Activated CD4-positive, CD25-positive, alpha-beta regulatory T cell treated with anti-CD3 and anti-CD28 coated beads, Interleukin-2, amount 50 U/mL, for 72 hours (primary cell): Measurements from ENCODE around the gene TNFRSF4.

ENCODE experiments used
- DNase-seq: peaks from one replicate; pipeline ENCODE4 v3.0.0; 2021

TNFRSF4 gene

DNA sequence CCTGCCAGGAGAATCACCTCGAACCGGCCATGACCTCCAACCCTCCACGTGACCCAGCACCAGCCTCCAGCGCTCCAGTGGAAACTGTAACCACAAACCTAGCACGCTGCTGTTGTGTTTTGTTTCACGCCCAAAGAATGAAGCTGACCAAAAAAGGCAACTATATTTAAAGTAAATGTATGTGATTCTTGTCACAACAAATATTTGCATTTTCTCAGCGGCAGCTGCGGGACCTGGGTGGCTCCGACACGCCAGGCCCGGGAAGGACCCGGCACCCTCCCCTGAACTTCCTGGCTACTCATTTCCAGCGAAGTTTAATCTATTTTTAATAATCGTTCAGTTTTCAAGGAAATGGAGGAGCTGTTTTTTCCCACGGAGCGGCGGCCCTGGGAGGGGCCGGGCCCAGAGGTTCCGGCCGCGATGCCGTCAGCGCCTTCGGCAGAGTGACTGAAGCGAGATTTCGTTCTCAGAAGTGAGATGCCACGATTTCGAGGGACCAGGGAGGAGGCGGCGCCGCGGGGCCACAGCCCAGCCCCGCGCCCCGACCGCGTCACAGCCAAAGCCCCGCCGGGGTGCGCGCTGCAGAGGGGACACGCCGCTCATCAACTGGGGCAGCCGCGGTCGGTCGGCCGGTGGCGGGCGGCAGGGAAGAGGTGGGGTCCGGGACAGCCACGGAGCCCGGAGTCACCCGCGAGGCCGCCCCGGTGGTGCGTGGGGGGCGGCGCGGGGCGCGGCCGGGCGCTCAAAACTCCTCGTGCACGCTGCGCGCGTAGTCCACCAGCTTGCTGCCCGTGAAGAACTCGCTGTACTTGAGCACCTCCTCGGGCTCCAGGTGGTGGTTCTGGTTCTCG lies 3.0 kb upstream of the TNFRSF4 start:
- DNase-seq = no peak

DNA sequence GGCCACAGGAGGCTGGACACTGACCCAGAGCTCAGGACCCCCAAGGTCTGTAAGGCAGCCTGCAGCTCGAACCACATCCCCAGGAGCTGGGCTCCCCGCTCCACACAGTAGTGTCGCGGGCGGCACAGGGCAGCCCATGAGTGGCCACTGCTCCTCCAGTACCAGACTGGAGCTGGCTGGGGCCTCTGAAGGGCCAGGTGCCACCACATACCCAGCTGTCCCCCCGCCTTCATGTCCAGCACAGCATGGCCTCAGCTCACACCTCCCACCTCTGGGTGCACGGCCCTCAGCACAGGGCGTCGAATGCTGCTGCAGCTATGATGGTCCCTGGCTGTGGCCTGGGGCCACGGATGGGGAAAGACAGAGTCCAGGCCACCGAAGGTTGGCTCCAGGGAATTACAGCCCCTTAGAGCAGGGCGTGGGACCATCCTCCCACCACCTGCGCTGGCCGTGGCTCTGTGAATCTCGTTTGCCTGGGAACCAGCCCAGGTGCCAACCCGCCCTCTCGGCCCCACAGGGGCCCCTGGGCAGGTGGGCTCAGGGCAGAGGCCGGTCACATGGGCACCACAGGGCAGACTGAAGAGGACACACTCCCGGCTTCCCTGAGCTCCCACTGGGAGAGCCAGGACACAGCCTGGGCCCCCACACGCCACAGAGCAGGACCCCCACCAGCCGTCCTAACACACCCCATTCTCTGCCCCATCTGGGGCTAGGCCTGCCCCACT lies 2.1 kb upstream of the TNFRSF4 start:
- no peak for DNase-seq

GRCh38 chr1:1215080-1215676 lies 1.2 kb upstream of the TNFRSF4 start:
- DNase-seq = no peak

DNA sequence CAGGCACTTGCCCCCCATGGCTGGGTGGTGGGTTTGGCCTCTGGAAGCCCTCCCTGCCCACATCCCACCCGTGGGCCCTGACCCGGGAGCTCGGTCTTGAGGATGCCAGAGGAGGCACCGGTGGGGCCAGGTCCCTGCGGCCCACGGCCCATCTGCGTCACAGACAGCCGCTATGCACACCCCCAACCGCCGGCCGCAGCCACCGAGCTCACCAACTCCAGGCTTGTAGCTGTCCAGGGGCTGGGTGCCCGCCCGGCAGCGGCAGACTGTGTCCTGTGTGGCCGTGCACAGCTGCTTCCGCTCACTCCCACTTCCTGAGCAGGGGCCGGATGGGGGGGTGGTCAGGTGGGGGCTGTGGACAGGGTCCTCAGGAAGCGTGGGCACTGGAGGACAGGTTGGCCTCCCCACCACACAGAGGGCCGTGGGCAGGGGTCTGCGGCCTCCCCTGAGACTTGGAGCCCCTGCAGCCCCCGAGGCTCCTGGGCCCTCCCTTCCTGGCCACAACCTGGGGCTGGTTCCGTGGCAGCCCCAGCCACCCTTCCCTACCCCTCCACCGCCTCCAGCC lies 1.1 kb downstream of the TNFRSF4 start:
- DNase-seq = peak; percentile 66

DNA sequence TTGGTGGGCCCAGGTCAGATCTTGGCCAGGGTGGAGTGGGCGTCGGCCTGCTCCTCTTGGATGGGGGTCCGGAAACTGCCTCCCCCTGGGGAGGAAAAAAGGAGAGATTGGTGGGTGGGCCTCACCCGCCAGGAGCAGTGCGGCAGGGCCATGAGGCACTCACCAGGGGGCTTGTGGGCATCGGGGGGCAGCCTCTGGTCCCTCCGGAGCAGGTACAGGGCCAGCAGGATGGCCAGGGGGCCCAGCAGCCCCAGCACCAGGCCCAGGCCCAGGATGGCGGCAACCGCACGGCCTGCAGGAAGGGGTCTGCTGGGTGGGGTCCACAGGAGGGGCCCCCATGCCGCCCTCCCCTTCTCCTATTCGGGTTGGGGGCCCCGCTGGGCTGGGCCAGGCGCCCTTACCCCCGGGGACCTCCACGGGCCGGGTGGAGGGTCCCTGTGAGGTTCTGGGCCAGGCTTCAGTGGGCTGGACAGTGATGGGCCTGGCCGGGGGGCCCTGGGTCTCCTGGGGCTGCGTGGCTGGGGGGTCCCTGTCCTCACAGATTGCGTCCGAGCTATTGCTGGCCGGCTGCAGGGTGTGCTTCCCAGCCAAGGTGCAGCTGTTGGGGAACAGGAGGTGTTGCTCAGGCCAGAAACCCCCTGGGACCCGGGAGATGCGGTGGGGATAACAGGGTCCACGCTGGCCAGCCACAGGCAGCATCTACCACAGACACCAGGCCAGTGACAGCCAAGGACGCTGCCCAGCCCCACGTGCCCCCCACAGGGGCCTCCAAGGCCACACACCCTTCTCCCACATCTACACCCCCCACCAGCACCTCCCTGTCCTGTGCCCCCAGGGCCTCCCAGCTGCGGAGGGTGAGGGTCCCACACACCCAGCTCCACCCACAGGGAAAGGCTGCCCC lies 2.2 kb downstream of the TNFRSF4 start:
- DNase-seq = no peak

DNA sequence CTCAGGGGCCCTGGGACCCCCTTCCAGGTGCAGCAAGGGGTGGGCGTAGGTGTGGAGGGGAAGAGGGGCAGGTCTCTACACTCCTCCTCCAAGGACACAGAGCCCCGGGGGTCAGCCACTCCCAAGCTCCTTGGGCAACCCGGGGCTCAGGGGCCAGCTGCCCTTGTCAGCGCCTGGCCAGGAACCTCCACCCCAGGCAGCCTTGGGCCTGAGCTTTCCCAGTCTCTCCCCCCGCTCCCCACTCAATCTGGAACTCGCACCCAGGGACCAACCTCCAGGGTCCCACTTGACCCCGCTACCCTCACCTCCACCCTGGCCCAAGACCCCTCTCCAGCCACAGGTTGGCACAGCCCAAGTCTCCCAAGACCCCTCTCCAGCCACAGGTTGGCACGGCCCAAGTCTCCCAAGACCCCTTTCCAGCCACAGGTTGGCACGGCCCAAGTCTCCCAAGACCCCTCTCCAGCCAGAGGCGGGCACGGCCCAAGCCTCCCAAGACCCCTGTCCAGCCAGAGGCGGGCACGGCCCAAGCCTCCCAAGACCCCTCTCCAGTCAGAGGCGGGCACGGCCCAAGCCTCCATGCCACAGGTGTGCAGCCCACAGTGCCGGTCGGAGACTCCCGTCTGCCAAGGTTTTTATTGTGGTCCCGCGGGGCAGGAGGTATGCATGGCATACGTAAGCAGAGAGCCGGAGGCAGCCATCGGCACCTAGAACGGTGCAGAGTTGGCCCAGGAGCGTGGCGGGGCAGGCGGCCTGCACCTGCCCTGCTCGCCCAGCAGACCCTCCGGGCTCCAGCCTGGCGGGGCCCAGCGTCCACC lies 3.0 kb downstream of the TNFRSF4 start:
- no peak for DNase-seq

DNA sequence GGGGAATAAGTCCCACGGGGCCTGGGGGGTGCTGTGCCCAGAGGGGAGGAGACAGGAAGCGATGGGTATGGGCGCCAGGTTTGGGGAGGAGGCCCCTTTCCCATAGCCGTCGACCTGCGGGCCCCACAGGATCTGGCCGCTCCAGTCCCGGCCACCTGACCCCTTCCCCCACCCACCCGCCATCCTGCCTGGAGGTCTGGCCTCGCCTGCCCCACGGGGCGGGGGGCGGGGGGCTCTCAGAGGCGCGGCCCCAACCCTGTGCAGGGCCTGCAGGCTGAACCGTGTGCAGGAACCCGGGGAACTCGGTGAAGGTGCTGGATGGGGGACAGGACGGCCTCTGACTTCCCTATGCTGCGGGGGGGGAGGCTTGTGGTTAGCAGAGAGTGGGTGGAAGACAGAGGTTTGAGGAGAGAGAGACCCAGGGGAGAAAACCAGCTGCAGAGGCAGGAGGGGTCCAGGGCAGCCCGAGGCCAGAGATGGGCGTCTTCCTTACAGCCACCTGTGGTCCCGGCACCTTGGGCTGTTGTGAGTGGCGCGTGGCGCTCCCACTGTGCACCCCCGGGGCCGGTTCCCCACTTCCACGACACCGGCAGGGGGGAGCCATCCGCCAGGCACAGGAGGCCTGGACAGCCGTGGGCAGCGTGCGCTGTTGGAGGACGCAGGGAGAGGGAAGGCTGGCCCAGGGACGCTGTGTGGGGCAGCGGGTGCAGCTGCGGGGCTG lies 5.1 kb downstream of the TNFRSF4 start:
- no peak for DNase-seq

GRCh38 chr1:1207571-1207892 lies 6.4 kb downstream of the TNFRSF4 start:
- no peak for DNase-seq

DNA sequence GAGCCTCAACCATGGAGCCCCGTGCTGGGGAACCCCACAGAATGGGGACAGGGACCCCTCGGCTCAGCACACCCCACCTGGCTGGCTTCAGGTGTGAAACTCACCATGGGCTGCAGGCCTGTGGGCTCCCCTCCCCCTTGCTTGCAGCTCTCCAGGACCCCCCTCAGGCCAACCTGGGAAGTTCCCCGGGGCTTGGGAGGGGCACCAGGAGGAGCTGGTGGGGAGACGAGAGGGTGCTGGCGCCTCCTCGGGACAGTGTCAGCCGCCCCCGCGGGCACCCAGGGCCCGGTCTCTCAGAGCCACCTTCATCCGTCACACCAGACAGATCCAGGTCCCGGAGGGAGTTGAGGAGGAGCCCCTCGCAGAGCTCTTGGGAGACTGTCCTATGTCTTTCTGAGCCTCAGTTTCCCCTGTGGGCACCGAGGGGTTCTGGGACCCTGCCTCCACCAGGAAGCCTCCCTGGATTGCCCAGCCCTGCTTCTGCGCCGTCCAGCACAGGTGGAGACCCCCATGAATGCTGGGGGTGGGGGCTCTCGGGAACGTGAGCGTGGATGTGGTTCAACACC lies 6.9 kb downstream of the TNFRSF4 start:
- DNase-seq = no peak

GRCh38 chr1:1206376-1206965 lies 7.5 kb downstream of the TNFRSF4 start, which contains the start of gene TNFRSF18:
Gene TNFRSF18, minus strand, starts transcription at chr1:1206592. Its CDS starts 21 bp downstream, at chr1:1206571.
- DNase-seq = peak; percentile 72

DNA sequence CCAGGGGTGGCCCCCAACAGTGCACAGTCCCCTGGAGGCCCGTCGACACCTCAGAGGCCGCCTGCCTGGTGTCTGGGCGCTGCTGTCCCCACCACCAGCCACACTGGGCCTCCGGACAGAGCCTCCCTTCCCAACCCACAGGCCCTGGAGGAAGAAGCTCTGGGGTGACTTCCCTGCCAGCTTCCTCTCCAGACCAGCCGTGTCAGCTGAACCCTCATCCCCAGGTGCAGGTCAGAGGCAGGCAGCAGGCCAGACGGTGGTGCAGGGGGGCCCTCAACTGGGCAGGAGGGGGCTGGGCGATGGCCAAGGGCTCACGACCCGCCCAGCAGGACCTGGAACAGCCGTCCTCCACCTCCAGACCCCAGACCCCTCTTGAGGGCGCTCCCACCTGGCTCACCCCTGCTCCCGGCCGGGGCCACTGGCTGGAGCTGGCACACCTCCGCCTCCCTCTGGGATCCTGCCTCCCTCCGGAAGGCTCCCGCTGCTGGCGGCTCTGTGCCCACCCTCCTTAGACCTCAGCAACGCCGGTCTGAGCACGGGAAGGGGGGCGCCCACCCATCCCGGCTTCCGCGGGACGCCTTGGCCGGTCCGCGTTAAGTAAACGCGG lies 8.1 kb downstream of the TNFRSF4 start:
- no peak for DNase-seq

GRCh38 chr1:1204998-1205768 lies 8.8 kb downstream of the TNFRSF4 start:
- no peak for DNase-seq

DNA sequence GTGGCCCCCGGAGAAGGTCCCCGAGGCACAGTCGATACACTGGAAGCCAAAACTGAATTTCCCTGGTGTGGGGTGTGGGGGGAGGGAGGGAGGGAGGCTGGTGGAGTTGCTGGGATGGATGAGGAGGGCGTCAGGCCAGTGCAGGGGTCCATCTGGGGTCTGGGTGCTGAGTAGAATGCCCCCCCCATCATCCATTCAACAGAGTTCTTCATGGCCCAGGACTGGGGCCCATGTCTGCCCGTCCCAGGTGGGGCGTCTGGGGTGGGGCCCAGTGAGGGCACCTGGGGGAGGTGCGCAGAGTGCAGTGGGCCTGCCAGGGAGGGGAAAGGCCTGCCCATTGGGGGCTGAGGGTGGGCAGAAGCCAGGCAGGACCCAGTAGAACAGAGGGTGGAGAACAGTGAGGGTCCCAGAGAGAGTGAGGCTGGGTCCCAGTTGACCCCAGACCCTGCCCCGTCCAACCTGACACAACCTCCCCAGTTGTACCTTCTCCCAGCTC lies 9.5 kb downstream of the TNFRSF4 start:
- no peak for DNase-seq

- no peak for DNase-seq
Measured at GRCh38 chr1:1203561-1204424, 10.2 kb downstream of the TNFRSF4 start.

DNA sequence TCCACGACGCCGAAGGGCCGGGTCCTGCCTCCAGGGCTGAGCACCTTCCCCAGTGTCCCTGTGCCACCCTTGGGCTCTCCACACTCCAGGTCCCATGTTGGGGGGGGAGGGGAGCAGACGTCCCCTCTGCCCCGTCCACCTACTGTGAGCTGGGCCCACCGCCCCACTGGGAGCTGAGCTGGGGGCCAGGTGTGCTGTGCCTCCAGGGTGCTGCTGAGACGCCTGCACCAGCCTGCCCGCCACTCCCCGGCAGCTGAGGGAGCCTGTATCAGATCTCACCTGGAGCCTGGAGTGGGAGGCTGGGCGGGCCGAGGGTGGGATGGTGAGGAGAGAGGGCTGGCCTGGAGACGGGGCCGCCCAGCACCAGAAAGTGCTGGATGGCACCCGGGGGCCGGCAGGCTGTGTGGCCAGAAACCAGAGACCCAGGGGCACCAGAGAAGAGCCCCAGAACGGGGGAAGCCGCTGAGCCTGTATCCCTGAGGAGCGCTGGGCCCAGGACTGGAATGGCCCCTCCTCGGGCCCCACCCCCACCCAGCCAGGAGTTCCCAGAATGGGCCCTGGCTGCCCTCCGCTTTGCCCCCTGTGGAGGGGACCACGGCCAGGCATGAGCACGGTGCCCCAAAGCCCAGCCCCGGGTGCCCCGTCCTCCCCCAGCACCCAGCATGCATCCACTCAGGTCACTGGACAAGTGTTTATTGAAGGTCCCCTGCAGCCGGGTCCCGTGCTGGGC lies 11.0 kb downstream of the TNFRSF4 start:
- DNase-seq = no peak

DNA sequence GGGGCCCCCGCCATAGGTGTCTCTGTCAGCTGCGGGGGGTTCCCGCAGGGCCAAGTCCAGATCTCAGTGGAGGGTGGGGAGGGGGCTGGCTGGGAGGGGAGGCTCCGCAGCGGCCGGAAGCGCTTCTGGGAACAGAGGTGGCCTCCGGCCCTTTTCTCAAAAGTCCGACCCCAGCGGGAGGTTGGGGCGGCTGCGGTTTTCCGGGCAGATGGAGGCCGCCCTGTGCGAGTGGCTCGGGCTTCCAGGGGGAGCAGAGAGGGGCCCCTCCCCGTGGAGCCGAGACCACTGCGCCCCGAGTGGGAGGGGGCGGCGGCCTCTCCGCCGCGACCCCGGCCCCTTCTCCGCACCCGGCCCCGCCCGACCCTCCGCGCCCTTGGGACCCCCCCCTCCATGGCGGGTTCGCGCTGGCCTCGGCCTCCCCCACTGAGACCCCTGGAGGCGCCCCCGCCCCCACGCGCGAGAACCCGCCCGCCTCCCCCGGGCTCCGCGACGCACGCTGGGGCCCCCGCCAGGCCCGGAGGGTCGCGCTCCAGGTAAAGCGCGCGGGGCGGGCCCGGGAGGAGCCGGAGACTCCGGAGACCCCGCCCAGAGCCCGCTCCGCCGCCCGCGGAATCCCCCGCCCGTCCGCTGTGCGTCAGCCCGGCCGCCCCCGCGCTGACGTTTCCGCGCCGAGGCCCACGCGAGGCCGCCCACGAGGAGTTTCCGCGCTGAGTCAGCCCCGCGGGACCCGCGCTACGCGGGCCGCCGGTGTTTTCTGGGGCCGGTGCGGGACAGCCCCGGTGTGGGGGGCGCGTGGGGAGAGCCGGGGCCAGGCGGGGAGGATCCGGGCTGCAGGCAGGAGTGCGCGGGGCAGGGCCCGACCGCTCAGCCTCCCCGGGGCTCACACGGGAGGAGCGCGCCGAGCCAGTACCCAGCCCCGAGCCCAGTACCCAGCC lies 12.8 kb downstream of the TNFRSF4 start:
- DNase-seq = peak; percentile 86
